NCI-H2227 treated with DMSO at 0.1 percent for 48 hours (cell line): Measurements from ENCODE around the gene TCOF1.

Experiments used
- DNase-seq: peaks from one replicate; lab custom pipeline; 2025; lab: John Stamatoyannopoulos, UW

The TCOF1 gene

GRCh38 chr5:150349681-150350275 is 7.7 kb upstream of the TCOF1 start:
- DNase-seq = no peak

- no peak for DNase-seq
These were observed 6.8 kb upstream of the TCOF1 start for GRCh38 chr5:150350524-150351344.

- DNase-seq = no peak
These were observed 5.1 kb upstream of the TCOF1 start for GRCh38 chr5:150352244-150353031.

- DNase-seq = peak; percentile 41
These were observed 4.3 kb upstream of the TCOF1 start for GRCh38 chr5:150353032-150353675.

- DNase-seq = no peak
These were observed 1.7 kb upstream of the TCOF1 start for GRCh38 chr5:150355791-150356190.

- DNase-seq = no peak
These were observed 762 bp upstream of the TCOF1 start for GRCh38 chr5:150356575-150357294.

GRCh38 chr5:150358261-150359095 is 981 bp downstream of the TCOF1 start:
- no peak for DNase-seq

GRCh38 chr5:150361301-150361700 is 3.8 kb downstream of the TCOF1 start:
- DNase-seq = no peak

GRCh38 chr5:150363185-150363584 is 5.7 kb downstream of the TCOF1 start:
- no peak for DNase-seq

GRCh38 chr5:150364004-150364403 is 6.5 kb downstream of the TCOF1 start:
- DNase-seq = no peak

- no peak for DNase-seq
These were observed 11.0 kb downstream of the TCOF1 start for GRCh38 chr5:150368526-150368925.

GRCh38 chr5:150372639-150373038 is 15.1 kb downstream of the TCOF1 start:
- no peak for DNase-seq

GRCh38 chr5:150374651-150375050 is 17.2 kb downstream of the TCOF1 start:
- DNase-seq = no peak

GRCh38 chr5:150376799-150377771 is 19.6 kb downstream of the TCOF1 start:
- DNase-seq = no peak

GRCh38 chr5:150377964-150378694 is 20.6 kb downstream of the TCOF1 start:
- DNase-seq = no peak

GRCh38 chr5:150384701-150385100 is 27.2 kb downstream of the TCOF1 start:
- DNase-seq = no peak

GRCh38 chr5:150386024-150386855 is 28.7 kb downstream of the TCOF1 start:
- DNase-seq = no peak
